GM21526 (cell line): ENCODE data around the gene PSMD12.
"Not testable (repeated sequence)": the region's sequence is repeated elsewhere in the genome, so short reads cannot be mapped to it uniquely, and the experiment has no call there.

Experiments used
- ATAC-seq: cut with Tn5 transposase; IDR thresholded peaks from one replicate; pipeline ENCODE4 v1.9.1; 2021; ENCODE audit warnings: moderate library complexity; ENCODE audit not compliant: unreplicated experiment, low FRiP score

The PSMD12 gene

GRCh38 chr17:67315865-67316264 lies 50.5 kb downstream of the PSMD12 start:
- no peak for ATAC-seq

GRCh38 chr17:67312265-67312664 lies 54.1 kb downstream of the PSMD12 start:
- ATAC-seq = no peak

GRCh38 chr17:67311575-67311974 lies 54.8 kb downstream of the PSMD12 start:
- no peak for ATAC-seq

GRCh38 chr17:67310406-67310805 lies 56.0 kb downstream of the PSMD12 start:
- ATAC-seq = no peak

GRCh38 chr17:67305446-67306235 lies 60.7 kb downstream of the PSMD12 start:
- ATAC-seq = not testable (repeated sequence)

- no peak for ATAC-seq
Measured at GRCh38 chr17:67297454-67297960, 68.9 kb downstream of the PSMD12 start.

- ATAC-seq = no peak
Measured at GRCh38 chr17:67294451-67295199, 71.8 kb downstream of the PSMD12 start.

GRCh38 chr17:67293251-67294203 lies 72.8 kb downstream of the PSMD12 start:
- no peak for ATAC-seq

GRCh38 chr17:67290711-67291291 lies 75.6 kb downstream of the PSMD12 start:
- no peak for ATAC-seq

- ATAC-seq = no peak
Measured at GRCh38 chr17:67290244-67290643, 76.1 kb downstream of the PSMD12 start.

- ATAC-seq = no peak
Measured at GRCh38 chr17:67289181-67289876, 77.0 kb downstream of the PSMD12 start.
